ENCODE results near the gene TCF4.

The TCF4 gene

DNA sequence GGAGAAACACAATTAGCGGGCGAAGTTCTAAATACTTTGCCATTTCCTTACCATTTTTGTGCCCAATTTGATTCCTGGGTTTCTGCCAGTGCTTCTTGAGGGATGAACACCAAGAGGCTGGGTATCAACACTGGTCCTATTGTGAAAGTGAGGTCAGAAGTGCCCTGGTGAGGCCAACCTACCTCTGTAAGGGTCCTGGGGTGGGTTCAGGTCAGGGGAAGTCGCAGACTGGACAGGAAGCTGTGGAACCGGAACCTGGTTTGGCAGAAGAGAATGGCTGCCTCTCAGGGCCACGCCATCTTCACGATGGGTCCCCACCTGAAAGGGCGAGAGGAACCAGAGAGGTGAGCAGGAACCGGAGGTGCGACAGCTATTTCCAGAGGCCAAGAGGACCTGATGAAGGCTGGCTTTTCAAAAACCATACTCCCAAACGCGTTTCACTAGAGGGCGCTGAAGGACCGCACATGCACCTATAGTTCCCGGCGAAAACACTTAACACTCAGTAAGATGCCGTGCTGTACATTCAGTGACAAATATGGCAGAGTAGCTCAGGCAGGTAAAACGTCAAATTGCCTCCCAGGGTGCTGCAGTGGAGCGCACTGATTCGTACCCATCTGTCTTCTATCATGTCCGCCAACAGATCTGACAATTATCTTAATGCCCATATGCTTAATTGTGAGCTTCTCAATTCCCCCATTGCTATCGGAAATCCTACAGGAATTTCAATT, 353.5 kb downstream of the TCF4 start:
- DNase-seq (ENCODE audit: low read depth in 2 of 2): peak; percentile 17 to 44

DNA sequence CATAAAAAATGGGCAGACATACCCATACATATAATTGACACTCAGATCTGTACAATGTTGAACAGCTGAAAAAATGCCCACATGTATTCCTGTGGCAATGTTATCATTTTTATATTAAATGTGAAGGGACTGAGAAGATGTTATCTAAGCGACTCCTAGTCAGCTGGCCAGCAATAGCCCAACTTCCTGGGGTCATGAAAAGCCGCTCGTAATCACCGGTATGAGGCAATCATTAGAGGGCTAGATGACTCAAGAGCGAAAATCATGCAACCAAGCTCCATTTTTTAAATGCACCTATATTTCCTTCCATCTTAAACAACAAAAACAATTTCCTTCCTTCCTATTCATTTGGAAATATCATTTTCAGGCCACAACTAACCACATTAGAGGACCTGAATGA, 354.1 kb downstream of the TCF4 start:
- DNase-seq (ENCODE audit: low read depth in 2 of 2): no peak

DNA sequence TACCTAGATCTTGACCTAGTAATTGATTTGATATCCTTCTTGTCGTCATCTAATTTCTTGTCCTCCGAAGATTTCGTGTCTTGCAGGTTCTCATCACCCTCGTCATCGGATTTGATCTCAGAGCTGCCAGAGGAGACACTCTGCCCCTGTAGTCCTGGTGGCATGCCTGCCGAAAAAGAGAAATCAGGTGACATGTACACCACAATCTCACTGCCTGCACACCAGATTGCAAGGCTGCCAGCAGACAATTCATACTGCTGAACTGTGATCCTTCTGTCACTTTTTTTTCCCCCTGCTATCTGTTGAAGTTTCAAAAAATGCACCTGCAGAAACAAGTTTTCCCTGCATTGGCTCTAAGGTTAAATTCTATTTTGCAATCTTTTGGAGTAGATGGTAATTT, 355.5 kb downstream of the TCF4 start:
- no peak for DNase-seq (ENCODE audit: low read depth in 2 of 2)

DNA sequence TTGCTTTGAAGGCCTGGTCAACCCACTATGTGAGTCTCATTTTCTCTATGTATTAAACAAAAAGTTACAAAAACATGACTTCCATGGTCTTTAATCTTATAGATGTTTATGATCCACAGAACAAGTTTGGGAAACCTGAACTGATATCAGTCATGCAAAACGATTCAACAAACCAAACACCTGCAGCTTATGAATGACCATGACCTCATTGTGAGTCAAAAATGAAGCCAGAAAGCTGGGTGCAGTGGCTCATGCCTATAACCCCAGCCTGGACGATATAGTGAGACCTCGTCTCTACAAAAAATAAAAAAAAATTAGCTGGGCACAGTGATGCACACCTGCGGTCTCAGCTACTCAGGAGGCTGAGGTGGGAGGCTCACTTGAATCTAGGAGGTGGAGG, 358.3 kb downstream of the TCF4 start:
- no peak for DNase-seq (ENCODE audit: low read depth in 2 of 2)

DNA sequence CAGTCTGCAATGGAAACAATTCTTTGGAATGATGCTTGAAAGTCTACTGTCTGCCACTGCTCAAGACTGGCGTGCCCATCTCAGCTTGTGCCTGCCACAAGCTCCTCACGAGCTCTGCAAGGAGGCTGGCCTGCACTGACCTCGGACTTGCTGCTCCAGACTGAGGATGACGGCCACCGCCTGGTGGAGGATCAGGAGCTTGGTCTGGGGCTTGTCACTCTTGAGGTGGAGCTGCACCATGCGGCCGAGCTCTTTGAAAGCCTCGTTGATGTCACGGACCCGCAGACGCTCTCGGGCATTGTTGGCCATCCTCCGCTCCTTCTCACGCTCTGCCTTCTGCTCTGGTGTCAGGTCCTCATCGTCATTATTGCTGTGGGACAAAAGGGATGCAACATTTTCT, 359.3 kb downstream of the TCF4 start:
- DNase-seq (ENCODE audit: low read depth in 2 of 2): no peak

DNA sequence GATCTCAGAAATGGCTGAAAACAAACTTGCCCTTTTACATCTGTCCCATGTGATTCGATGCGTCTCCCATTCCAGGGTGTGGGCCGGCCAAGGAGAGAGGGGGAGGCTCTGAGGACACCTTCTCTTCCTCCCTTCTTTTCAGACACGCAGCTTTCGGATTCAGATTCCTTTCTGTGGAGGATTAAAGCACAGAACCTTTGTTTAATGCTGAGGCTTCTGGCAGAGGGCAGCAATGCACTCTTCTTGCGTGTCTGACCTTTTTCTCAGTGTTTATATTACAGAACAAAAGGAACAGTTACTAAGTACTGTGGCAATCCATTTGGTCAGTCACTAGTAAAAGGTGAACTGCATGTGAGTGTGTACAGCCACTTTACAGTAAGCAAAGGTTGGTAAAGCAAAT, 359.8 kb downstream of the TCF4 start:
- DNase-seq (ENCODE audit: low read depth in 2 of 2): no peak

DNA sequence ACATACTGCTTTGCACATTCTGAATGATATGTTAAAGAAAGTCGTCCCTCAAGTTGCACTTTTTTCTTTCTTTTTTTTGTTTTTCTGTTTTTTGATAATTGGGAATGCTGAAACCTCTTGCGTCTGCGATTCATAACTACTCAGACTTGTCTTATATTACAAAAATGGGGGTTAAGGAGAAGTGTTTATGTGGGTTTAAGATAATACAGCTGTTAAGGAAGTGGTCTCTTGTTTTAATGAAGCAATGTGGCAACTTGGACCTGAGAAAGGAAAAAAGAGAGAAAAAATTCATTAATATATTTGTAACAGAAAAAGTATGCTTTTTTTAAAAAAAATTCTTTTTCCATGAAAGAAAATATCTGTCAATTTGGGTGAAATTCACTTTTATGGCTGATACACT, 360.2 kb downstream of the TCF4 start:
- no peak for DNase-seq (ENCODE audit: low read depth in 2 of 2)

DNA sequence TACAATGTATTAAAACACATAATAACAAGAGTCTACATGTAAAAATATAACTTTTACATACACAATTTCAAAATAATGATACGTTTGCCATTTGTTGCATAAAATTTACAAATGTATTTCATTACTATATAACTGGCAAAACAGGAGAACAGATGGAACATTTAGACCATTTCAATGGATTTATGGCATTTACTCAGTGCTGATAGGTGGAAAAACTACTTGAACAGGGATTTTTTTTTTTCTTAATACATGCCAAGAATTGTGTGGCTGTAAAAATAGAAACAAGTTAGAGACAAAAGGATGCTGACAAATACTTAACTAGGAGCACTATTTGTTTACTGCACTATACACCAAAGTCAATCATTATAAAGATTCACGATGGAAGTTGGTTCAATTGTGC, 361.9 kb downstream of the TCF4 start:
- no peak for DNase-seq (ENCODE audit: low read depth in 2 of 2)

DNA sequence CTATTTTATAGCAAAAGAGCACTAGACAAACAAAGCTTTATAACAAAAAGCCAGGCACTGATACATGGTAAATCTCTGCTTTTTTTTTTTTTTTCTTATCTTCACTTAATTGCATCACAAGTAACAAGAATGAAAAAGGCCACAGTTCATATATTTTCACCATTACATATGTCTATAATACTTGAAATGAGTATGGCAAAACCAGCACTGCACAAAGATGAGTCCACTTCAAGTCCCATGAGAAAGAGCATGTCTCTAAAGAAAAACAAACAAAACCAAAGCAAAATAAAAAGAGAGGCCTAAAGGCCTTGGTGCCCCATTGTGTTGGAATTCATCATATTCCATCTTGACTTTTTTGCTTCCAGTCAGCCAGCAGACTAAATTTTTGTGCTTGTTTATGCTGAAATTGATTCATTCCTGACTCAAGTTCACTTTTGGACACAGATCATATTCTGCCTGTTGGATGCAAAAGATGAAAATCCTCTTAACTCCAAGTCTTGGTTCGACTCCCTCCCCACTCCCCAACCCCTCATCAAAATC, 363.8 kb downstream of the TCF4 start:
- no peak for DNase-seq (ENCODE audit: low read depth in 2 of 2)

DNA sequence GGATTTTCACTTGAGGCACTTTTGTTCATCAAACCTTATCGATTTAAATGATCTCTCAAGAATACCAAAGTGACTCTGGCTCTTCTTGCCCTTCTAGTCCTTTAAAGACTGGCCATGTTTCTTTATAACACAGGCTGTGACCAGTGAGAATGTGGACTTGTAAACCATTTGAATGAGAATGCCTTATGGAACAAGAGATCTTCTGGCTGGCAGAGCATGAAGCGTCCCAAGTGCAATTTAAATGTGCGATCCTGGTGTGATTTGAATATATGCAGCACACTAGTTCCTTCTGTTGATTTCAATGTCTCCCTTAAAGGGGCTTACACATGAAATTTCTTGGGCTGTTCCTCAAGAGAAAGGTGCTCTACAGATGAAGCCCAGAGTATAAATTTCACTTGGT, 366.4 kb downstream of the TCF4 start:
- no peak for DNase-seq (ENCODE audit: low read depth in 2 of 2)

DNA sequence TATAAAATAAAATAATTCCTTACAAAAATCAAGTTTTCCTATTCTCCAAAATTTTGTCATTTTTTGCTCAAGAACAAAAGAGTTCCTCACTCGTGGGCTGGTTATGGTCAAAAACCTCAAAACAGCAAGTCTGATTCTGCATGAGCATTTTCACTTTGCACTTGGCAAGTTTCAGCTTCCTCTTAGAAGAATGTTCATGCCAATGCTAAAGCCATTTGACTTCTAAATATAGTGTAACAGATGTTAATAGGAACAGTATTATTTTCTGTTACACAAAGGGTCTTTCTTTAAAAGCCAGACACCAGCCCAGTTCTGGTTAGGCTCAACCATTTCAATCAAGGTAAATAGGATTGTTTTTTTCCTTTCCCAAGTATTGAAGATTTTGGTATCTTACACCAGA, 367.5 kb downstream of the TCF4 start:
- DNase-seq (ENCODE audit: low read depth in 2 of 2): no peak

DNA sequence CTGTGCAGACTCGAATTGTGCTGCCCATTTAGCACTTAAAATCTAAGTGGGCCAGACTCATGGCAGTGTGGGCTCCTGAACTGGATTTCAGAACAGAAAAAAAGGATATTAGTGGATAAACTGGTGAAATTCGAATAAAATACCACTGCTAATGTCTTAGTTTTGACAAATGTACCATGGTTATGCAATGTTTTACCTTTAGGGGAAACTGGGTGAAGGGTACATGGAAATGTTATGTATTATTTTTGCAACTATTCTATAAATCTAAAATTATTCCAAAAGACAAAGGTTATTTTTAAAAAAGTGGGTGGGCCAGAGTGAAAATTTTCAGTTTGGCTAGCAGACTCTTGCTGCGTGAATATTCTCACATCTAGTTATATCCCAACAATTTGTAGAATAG, 368.2 kb downstream of the TCF4 start:
- DNase-seq (ENCODE audit: low read depth in 2 of 2): no peak

DNA sequence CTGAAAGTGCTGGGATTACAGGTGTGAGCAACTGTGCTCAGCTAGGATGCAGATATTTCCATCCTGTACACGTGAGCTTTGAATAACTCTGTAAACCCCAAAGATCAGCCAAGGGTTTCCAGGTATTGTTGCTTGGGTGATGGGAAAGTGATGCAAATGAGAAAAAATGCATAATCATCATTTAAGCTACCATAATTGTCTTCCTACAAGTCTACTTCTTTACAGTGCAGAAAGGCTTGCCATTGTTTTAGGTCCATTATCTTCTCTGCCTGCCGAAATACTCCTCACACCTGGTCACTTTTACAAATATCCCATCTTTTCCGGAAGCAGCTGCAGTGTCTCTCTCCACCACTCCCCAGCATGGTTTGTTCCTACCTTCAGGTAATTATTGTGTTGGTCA, 368.9 kb downstream of the TCF4 start:
- no peak for DNase-seq (ENCODE audit: low read depth in 2 of 2)

DNA sequence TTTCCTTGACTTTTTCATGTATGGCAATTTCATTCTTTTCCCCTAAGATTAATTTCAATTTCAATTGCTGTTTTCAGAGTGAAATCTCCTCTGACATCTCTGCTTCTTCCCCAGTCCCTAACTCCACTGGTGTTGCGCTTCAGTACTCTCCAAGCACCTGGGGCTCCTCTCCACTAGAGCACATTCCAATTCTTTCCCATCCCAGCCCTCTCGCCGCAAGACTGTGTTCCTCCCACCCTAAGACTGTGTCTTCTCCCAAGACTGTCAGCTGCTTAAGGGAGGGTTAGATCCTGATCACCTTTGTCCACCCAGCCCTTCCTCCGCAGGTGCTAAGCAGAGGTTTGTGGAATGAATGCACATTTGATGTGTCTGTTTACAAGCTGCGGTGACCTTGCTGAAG, 373.0 kb downstream of the TCF4 start:
- DNase-seq (ENCODE audit: low read depth in 2 of 2): no peak

DNA sequence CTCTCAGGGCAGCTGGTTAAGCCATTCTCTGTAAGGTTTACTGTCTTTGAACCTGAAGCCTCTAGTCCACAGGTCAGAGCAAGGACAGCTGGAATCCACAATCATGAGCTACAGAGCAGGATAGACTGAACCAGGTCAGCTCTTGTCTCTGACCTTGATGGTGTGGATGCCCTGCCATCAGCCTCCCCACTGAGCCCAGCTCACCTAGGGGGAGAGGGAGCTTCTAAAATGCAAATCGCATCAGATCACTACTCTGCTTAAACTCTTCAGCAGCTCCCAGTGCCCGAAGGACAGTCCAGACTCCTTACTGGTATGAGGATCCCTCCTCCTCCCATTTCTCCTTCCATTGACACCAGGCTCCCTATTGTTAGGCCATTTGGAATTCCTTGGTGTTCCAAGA, 373.5 kb downstream of the TCF4 start:
- no peak for DNase-seq (ENCODE audit: low read depth in 2 of 2)

DNA sequence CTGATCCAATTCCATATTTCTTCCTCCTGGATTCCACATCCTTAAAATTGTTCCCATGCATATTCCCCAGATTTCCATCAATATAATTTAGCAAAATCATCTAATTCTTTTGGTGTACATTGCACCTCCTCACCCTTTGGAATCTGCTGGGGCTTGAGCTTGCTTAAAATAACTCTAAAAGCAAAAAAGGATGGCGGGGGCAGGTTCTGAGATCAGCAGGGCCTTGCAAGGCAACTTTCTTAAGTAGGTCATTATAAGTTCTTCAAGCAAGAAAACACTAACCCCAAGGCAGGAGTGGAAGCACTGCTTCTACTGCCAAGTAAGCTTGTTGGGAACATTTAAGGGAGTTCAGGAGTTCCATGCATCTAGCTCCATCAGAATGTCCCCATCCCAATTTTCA, 374.4 kb downstream of the TCF4 start:
- DNase-seq (ENCODE audit: low read depth in 2 of 2): no peak

DNA sequence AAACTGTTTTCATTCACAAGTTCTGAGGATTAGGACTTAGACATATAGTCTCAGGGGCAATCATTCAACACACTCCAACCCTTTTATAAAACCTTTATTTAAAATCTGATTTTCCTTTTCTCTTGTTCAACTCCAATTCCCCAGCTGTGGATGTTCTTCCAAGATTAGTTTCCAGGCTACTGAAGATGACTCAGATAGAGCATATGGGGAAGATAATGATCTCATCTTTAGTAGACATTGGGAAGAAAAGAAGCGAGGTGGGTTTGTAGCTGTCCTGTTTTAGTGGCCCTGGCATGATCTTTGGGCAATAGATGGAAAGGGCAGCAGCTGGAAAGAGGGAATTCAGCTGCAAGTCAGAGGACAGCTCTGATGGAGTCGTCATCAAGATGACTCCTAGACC, 381.1 kb downstream of the TCF4 start:
- no peak for DNase-seq (ENCODE audit: low read depth in 2 of 2)

DNA sequence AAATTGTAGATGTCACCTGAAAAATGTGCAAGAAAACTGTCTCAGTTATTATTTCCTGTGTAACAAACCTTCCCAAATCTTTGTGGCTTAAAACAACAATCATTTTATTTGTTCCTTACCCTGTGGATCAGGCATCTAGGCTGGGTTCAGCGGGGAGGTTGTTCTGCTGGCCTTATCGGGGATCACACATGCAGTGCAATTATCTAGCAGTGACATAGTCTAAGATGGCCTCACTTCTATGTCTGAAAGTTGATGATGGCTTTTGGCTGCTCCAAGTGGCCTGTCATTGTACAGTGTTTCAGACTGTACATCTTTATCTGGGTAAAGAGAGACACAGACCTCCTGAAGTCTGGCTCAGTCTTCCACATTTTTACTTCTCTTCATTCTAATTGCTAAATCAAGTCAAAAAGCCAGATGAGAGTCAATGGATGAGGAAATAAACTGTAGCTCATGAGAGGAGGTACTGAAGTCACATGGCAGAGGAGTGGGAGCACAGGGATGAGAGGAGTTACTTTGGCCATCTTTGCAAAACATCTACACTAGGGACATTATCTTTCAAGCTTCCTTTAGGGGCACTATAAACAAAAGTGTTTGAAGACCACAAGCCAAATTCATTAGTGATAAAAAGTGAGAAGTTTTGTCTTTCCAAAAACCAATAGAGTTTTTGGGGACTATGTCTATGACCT, 385.6 kb downstream of the TCF4 start:
- DNase-seq (ENCODE audit: low read depth in 2 of 2): no peak

DNA sequence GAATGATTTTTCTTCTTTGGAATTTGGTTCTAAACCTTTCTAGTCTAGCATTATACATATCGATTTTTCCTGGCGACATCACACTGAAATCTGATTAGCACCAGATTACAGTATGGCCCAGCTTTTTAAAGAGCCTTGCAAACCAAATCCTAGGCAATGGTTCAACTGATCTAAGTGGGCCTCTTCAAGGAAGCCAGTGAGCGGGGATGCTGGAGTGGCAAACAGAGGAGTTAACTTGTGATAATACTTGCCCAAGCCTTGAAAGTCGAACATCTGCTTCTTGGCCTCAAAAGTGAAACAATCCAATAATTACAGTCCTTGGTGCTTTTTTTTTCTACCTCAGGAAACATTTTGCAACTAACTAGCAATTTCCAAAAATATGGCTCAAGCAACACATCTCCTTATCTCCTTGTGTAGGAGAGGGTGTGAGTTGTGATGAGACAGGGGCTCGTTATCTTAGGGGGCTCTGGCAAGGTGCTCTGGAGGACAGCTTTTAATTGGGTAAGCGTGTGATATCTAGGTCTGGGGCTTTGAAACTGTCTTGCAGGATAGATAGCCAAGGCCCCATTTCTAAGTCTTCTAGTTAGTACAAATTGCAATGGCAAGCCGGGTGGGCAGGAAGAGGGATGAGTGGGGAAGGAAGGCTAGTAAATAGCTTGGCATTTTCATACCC, 388.6 kb downstream of the TCF4 start:
- no peak for DNase-seq (ENCODE audit: low read depth in 2 of 2)

DNA sequence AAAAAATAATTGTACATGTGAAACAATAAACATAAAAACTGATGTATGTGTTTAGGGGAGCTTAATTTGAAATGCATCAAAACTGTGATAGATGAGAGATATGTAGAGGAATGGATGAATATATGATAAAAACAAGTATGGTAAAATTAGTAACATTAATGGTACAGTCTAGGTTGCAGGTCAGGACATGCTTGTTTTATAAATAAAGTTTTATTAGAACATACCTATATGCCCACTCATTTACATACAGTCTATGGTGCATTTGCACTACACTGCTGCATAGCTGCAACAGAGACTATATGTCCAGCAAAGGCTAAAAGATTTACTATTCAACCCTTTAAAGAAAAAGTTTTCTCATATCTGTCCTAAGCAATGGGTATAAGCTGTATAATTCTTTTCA, 392.1 kb downstream of the TCF4 start:
- no peak for DNase-seq (ENCODE audit: low read depth in 2 of 2)

DNA sequence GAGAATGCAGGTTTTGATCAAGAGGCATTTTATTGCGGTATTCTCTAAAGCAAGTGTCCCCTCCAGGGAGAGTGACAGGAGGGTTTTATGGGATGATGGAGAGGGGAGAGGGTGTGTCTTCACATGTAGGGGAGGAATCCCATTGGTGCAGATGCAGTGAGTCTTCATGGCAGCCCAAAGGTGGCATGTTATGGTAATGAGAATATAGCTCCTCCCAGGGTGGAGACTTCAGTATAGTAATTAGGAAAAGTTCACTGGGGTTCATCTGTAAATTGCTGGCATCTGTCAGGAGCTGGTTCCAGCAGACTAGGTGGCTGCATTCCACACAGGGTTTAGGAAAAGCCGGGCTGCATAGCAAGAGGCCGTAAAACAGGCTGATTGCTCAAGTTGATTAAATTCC, 398.0 kb downstream of the TCF4 start:
- no peak for DNase-seq (ENCODE audit: low read depth in 2 of 2)

DNA sequence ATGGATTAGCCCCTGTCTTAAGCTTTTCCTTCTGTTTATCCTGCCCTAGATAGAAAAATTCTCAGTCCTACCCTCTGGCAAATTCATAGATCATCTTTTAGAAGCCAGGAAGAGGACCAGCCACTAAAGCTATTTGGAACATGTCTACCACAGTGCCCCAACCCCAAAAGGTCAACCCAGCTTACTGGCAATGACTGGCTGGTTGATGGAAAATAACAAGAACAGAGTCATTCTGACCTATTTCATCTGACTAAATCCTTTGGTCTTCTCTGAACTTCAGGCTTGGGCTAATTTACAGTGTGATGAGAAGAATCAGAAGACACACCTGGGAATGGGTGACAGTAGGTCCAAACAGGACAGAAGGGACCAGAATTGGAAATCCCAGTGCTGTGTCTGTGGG, 401.4 kb downstream of the TCF4 start:
- no peak for DNase-seq (ENCODE audit: low read depth in 2 of 2)

DNA sequence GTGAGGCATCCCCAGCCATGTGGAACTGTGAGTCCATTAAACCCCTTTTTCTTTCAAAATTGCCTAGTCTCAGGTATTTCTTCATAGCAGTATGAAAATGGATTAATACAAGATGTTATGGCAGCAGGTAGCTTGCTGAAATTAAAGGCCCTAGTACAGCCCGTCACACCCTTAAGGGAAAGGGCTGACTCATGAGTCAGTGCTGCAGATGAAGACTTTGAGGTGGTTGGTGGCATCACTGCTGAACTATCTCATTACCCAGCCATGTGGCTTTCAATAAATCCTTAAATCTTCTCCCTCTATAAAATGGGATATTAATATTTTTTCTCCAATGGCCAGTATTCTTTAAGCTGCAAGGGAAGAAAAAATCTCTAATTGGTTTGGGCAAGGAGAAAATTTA, 402.6 kb downstream of the TCF4 start:
- no peak for DNase-seq (ENCODE audit: low read depth in 2 of 2)

Measured in stimulated activated CD4-positive, alpha-beta T cell treated with anti-CD3 and anti-CD28 coated beads, Interleukin-12 subunit alpha, Interleukin-12 subunit beta, amount 100 ng/mL, for 24 hours (primary cell).